ENCODE measurements around the gene USP31. TPM values are rescaled to one million over a fixed set of nuclear protein-coding genes. Genes with fewer than 3 reads are reported as not detected.

The USP31 gene
- total and polyA plus RNA-seq, 2 experiments from 2014 or later: 5.1 to 7.1 TPM

GRCh38 chr16:23131931-23132621, 17.2 kb downstream of the USP31 start:
- DNase-seq (ENCODE audit: low read depth in 1 of 2, low spot score in 1 of 2): peak in 1 of 2 donors; percentile 48
- Histone ChIP-seq H3K27ac (no peak overlapping the region), H3K4me3 (no peak overlapping the region), H3K27me3 (no peaks in the 10 kb centered on the region), H3K9me3 (ENCODE audit: low read depth) (no peaks in the 10 kb centered on the region), H3K4me1 (ENCODE audit: low read depth) (no peaks in the 10 kb centered on the region), H3K36me3 (no peaks in the 10 kb centered on the region)
- TF ChIP-seq CTCF (IDR thresholded peaks at IDR 0.05; ENCODE audit: low read depth, low read length): no peak

GRCh38 chr16:23131436-23131835, 17.8 kb downstream of the USP31 start:
- no peak for DNase-seq (ENCODE audit: low read depth in 1 of 2, low spot score in 1 of 2)
- H3K4me3 ChIP-seq: no peak overlapping the region
- H3K36me3 ChIP-seq: no peaks in the 10 kb centered on the region

GRCh38 chr16:23131036-23131435, 18.2 kb downstream of the USP31 start:
- no peak overlapping the region for H3K27ac ChIP-seq

More at GRCh38 chr16:23131436-23131835, 17.8 kb downstream of the USP31 start:
- Histone ChIP-seq H3K27ac (no peak overlapping the region), H3K4me1 (ENCODE audit: low read depth) (no peaks in the 10 kb centered on the region), H3K27me3 (no peaks in the 10 kb centered on the region), H3K9me3 (ENCODE audit: low read depth) (no peaks in the 10 kb centered on the region)
- no peak for TF ChIP-seq CTCF (IDR thresholded peaks at IDR 0.05; ENCODE audit: low read depth, low read length)

GRCh38 chr16:23129686-23130085, 19.6 kb downstream of the USP31 start:
- H3K36me3 ChIP-seq: no peaks in the 10 kb centered on the region

More at GRCh38 chr16:23131036-23131435, 18.2 kb downstream of the USP31 start:
- DNase-seq (ENCODE audit: low read depth in 1 of 2, low spot score in 1 of 2): no peak
- TF ChIP-seq CTCF (IDR thresholded peaks at IDR 0.05; ENCODE audit: low read depth, low read length): no peak
- Histone ChIP-seq H3K27me3 (no peaks in the 10 kb centered on the region), H3K4me3 (no peak overlapping the region), H3K9me3 (ENCODE audit: low read depth) (no peaks in the 10 kb centered on the region), H3K36me3 (no peaks in the 10 kb centered on the region), H3K4me1 (ENCODE audit: low read depth) (no peaks in the 10 kb centered on the region)

GRCh38 chr16:23128056-23128455, 21.2 kb downstream of the USP31 start:
- no peak overlapping the region for H3K27ac ChIP-seq
- H3K4me1 ChIP-seq (ENCODE audit: low read depth): no peaks in the 10 kb centered on the region
- no peaks in the 10 kb centered on the region for H3K27me3 ChIP-seq
- H3K36me3 ChIP-seq: no peaks in the 10 kb centered on the region
- no peaks in the 10 kb centered on the region for H3K9me3 ChIP-seq (ENCODE audit: low read depth)
- no peak for DNase-seq (ENCODE audit: low read depth in 1 of 2, low spot score in 1 of 2)
- H3K4me3 ChIP-seq: no peak overlapping the region
- no peak for TF ChIP-seq CTCF (IDR thresholded peaks at IDR 0.05; ENCODE audit: low read depth, low read length)

More at GRCh38 chr16:23129686-23130085, 19.6 kb downstream of the USP31 start:
- H3K4me1 ChIP-seq (ENCODE audit: low read depth): no peaks in the 10 kb centered on the region
- TF ChIP-seq CTCF (IDR thresholded peaks at IDR 0.05; ENCODE audit: low read depth, low read length): no peak
- no peaks in the 10 kb centered on the region for H3K27me3 ChIP-seq
- H3K9me3 ChIP-seq (ENCODE audit: low read depth): no peaks in the 10 kb centered on the region
- no peak for DNase-seq (ENCODE audit: low read depth in 1 of 2, low spot score in 1 of 2)
- H3K27ac ChIP-seq: no peak overlapping the region
- no peak overlapping the region for H3K4me3 ChIP-seq

Data from cardiac muscle cell (in vitro differentiated cells and primary cell).